Heart right ventricle (tissue), 16 donors: ENCODE results near the gene SLC2A4RG. TPM values are rescaled to one million over a fixed set of nuclear protein-coding genes. Genes with fewer than 3 reads are reported as not detected.
A peak's percentile ranks its signal among the peaks of the same experiment; 100 is the strongest.

Source experiments
- ATAC-seq, 8 donors: fragments of 200-7000 bp; cut with Tn5 transposase; one replicate each; pipeline ENCODE4 v1.9.1; 2020; ENCODE audit warnings: mild to moderate bottlenecking in 8 of 8, moderate library complexity in 8 of 8, moderate number of reproducible peaks in 1 of 8
- DNase-seq, 2 donors: peaks; one replicate each; pipeline ENCODE4 v3.0.0-alpha.2; 2020
- H3K27ac ChIP-seq, 10 donors: fragments of 200-600 bp; sonication (generic) in 2 of 10; one replicate each; pipeline versions ENCODE4 v1.5.0 to v1.8.0; 2020 to 2022; ENCODE audit warnings: mild to moderate bottlenecking in 3 of 10
- H3K27me3 ChIP-seq, 7 donors: fragments of 200-600 bp; one replicate each; pipeline ENCODE4 v1.8.0; 2021 to 2022; ENCODE audit warnings: mild to moderate bottlenecking in 2 of 7
- H3K36me3 ChIP-seq, 9 donors: fragments of 200-600 bp; sonication (generic) in 1 of 9; one replicate each; pipeline versions ENCODE4 v1.5.0 to v1.8.0; 2020 to 2022; ENCODE audit warnings: mild to moderate bottlenecking in 2 of 9
- H3K4me1 ChIP-seq, 9 donors: fragments of 200-600 bp; sonication (generic) in 1 of 9; one replicate each; pipeline versions ENCODE4 v1.5.0 to v1.8.0; 2020 to 2022; ENCODE audit warnings: mild to moderate bottlenecking in 4 of 9
- H3K4me3 ChIP-seq, 10 donors: fragments of 200-600 bp; sonication (generic) in 2 of 10; one replicate each; pipeline versions ENCODE4 v1.5.0 to v1.8.0; 2020 to 2022; ENCODE audit warnings: mild to moderate bottlenecking in 7 of 10, moderate library complexity in 2 of 10
- H3K9me3 ChIP-seq, 11 donors: fragments of 200-600 bp in 10 of 11; sonication (generic) in 2 of 11; one replicate each; pipeline versions ENCODE4 v1.5.0 to v1.8.0; 2013 to 2022; ENCODE audit warnings: mild to moderate bottlenecking in 2 of 11, control low read depth in 1 of 11, moderate library complexity in 1 of 11
- WGBS, 2 donors: extraction: QIAGEN DNeasy Blood & Tissue Kit; methylation state at CpG; one replicate each; pipeline ENCODE4 v1.1.7; 2013; ENCODE audit warnings: inconsistent platforms in 1 of 2; 5-methylcytosine and 5-hydroxymethylcytosine counted together
- intact Hi-C, 10 donors: fragments of 100-400 bp; cut with DNase I; formaldehyde crosslinking; loops; one replicate each; pipeline versions ENCODE4 v1.11.1 to v1.14.2; 2022
- polyA plus RNA-seq, 2 donors: library from polyadenylated mRNA; stranded (reverse); fragments of 200-250 nt; gene quantifications; one replicate each; pipeline ENCODE4 v1.2.3, GENCODE V29; 2013
- total RNA-seq, 10 donors: library from RNA; stranded (reverse); fragmentation: NEBNext Ultra II Directional in 3 of 10; extraction: Animal tissue kit (Norgen Biotek cat#: 25700) in 3 of 10; gene quantifications; one replicate each; pipeline versions ENCODE4 v1.2.1 to v1.2.4, GENCODE V29; 2021 to 2023
- TF ChIP-seq, protein P1 (sequence below), 9 donors: fragments of 200-600 bp; sonication (generic) in 2 of 9; IDR thresholded peaks; one replicate each; pipeline versions ENCODE4 v1.5.0 to v1.8.0; 2021 to 2022; ENCODE audit warnings: antibody characterized with exemption in 9 of 9, mild to moderate bottlenecking in 5 of 9, moderate library complexity in 1 of 9
- donor health status: Arrhythmogenic right ventricular cardiomyopathy.
- donor health status: ischemic (EF 13 %, LVEDD 7.1; RV severe dilation, severe dysfunction).
- donor health status: healthy with polysubstance abuse.
- donor health status: DM: no; HTN: yes; CAD: no.
- donor health status: DM: no; HTN: no; CAD: no.
- donor health status: ischemic (EF 25% LVEDD 6.9; RV normal size, moderate dysfunction).
- donor health status: ischemic (EF 25% LVEDD 5.7; RV mildly dilated, moderate dysfunction).
- donor health status: healthy.
- donor health status: DM: yes; HTN: yes; CAD: no.
- donor health status: Ischemic cardiomyopathy.
- donor health status: ischemic (EF 35%, LVEDD 5.7; RV mildly dilated, moderate dysfunction).
- donor health status: nonischemic (EF 11% LVEDD 7.7; RV severe dilation, severe dysfunction).
- donor health status: DM: yes; HTN: yes; CAD: no.
- donor health status: PGD.
- donor health status: ischemic (EF 29% LVEDD 5.4; RV normal size, mild dysfunction).
- donor health status: nonischemic (EF 23%, LVEDD 6.1; RV moderate dilation, normal function).

Gene SLC2A4RG
- total and polyA plus RNA-seq, 12 donors = 36.3 to 114 (median 76.8) TPM

DNA sequence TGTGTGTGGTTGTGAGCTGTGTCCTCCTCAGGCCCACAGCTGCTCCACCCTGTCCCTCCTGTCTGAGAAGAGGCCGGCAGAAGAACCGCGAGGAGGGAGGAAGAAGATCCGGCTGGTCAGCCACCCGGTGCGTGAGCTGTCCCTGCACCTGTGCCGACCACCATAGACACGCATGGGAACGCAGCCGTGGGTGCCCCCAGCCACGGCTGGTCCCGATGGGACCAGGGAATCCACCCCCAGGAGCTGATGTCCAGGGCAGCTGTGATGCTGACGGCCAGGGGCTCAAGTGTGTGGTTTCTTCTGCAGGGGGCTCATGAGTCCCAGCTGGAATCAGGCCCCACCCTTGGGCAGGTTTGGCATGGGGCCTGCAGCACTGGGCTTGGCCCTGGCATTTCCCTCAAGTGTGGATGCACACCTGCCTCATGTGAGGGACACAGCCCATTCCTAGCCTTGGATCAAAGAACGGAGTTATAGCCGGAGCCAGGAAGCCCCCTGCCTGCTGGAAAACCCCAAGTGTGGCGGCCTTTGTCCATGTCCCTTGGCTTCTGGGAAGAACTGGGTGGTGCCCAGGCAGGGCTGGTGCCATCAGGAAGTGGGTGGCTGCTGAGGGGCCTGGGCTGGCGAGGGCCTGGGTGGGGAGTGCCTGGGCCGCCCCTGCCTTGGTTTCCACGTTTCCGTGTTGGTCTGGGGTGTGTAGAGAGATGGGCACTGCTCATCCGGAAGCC, 47.7 kb upstream of the SLC2A4RG start:
- Histone ChIP-seq H3K4me3 (no peak overlapping the region), H3K27ac (peak overlapping the region in 2 of 10 donors; percentile 11 to 44), H3K4me1 (peaks cover 21 to 56% (median 48%) of the 10 kb centered on the region in 9 donors), H3K36me3 (peaks cover 0 to 27% (median 5%) of the 10 kb centered on the region in 9 donors), H3K9me3 (no peaks in the 10 kb centered on the region), H3K27me3 (no peaks in the 10 kb centered on the region)
- ATAC-seq = no peak
- intact Hi-C loops = no loop called here
- WGBS, 2 donors = 87 to 89% methylated on average over 21 of the region's 21 CpGs
- peak in 1 of 2 donors; percentile 4 for DNase-seq
- TF ChIP-seq, protein P1, sequence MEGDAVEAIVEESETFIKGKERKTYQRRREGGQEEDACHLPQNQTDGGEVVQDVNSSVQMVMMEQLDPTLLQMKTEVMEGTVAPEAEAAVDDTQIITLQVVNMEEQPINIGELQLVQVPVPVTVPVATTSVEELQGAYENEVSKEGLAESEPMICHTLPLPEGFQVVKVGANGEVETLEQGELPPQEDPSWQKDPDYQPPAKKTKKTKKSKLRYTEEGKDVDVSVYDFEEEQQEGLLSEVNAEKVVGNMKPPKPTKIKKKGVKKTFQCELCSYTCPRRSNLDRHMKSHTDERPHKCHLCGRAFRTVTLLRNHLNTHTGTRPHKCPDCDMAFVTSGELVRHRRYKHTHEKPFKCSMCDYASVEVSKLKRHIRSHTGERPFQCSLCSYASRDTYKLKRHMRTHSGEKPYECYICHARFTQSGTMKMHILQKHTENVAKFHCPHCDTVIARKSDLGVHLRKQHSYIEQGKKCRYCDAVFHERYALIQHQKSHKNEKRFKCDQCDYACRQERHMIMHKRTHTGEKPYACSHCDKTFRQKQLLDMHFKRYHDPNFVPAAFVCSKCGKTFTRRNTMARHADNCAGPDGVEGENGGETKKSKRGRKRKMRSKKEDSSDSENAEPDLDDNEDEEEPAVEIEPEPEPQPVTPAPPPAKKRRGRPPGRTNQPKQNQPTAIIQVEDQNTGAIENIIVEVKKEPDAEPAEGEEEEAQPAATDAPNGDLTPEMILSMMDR (IDR thresholded peaks at IDR 0.05) = no peak

DNA sequence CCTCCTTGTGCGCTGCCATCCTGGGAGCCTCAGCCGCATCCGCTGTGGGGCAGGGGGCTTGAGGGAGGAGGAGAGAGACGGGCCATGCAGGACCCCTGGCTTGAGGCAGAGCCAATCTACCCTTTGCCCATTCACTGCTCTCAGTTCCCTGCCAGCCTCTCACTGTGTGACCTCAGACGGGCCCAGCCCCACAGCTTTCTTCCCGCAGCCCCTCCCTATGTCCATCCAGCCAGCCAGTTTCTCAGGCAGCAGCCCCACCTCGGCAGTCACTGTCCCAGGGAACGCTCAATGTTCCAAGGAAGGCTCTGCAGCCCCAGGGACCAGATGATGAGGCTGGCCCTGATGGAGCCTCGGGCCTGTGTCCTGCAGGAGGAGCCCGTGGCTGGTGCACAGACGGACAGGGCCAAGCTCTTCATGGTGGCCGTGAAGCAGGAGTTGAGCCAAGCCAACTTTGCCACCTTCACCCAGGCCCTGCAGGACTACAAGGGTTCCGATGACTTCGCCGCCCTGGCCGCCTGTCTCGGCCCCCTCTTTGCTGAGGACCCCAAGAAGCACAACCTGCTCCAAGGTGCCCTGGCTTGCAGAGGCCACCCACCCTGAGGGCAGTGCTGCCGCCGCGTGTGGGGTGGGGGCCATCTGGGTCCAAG, 47.0 kb upstream of the SLC2A4RG start:
- H3K4me3 ChIP-seq = no peak overlapping the region
- ATAC-seq (no peak), DNase-seq (peak in 1 of 2 donors; percentile 18)
- H3K27ac ChIP-seq = peak overlapping the region in 3 of 10 donors; percentile 11 to 44 (median 29)
- H3K4me1 ChIP-seq = peaks cover 20 to 56% (median 48%) of the 10 kb centered on the region in 9 donors
- no peaks in the 10 kb centered on the region for H3K9me3 ChIP-seq
- peaks cover 0 to 33% (median 5%) of the 10 kb centered on the region in 9 donors for H3K36me3 ChIP-seq
- intact Hi-C loops = no loop called here
- H3K27me3 ChIP-seq = no peaks in the 10 kb centered on the region
- 70 to 73% methylated on average over 19 to 20 of the region's 20 CpGs for WGBS, 2 donors
- TF ChIP-seq, protein P1 (IDR thresholded peaks at IDR 0.05) = peak in 1 of 9 donors; percentile 9

DNA sequence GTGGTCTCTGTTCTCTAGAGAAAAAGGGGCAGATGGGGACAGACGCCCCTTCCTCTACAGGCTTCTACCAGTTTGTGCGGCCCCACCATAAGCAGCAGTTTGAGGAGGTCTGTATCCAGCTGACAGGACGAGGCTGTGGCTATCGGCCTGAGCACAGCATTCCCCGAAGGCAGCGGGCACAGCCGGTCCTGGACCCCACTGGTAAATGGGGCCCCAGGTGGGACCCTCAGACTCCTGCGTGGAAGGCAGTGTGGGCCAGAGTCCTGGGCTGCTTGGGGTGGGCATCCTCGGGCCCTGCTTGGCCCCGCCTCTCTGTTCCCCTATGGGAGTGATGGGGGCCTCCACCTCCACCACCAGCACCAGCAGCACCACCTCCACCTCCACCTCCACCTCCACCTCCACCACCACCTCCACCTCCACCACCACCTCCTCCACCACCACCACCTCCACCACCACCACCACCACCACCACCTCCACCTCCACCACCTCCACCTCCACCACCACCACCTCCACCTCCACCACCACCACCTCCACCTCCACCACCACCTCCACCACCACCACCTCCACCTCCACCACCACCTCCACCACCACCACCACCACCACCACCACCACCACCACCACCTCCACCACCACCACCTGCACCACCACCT, 46.4 kb upstream of the SLC2A4RG start:
- peak in 1 of 2 donors; percentile 14 for DNase-seq
- H3K4me1 ChIP-seq = peaks cover 13 to 56% (median 46%) of the 10 kb centered on the region in 9 donors
- H3K36me3 ChIP-seq = peaks cover 0 to 39% (median 5%) of the 10 kb centered on the region in 9 donors

More for the DNA sequence above, 46.4 kb upstream of the SLC2A4RG start:
- 83 to 86% methylated on average over 10 of the region's 10 CpGs for WGBS, 2 donors
- Histone ChIP-seq H3K27ac (peak overlapping the region in 3 of 10 donors; percentile 11 to 44 (median 29)), H3K27me3 (no peaks in the 10 kb centered on the region), H3K9me3 (no peaks in the 10 kb centered on the region), H3K4me3 (no peak overlapping the region)
- ATAC-seq = no peak
- intact Hi-C loops = no loop called here
- TF ChIP-seq, protein P1 (IDR thresholded peaks at IDR 0.05) = no peak
